GM12878 (cell line): ENCODE data around the gene EPOP. TPM values are rescaled to one million over a fixed set of nuclear protein-coding genes. Genes with fewer than 3 reads are reported as not detected.

ENCODE experiments used
- ATAC-seq: fragments of 200-7000 bp; cut with Tn5 transposase; 3 replicates; pipeline ENCODE4 v1.9.1; 2020; ENCODE audit warnings: mild to moderate bottlenecking, moderate library complexity
- BruUV-seq: library from RNA; stranded (reverse); fragments of 400-500 nt; replicated peaks from 2 replicates; lab custom pipeline; 2021; lab: Mats Ljungman, UMichigan
- CTCF ChIA-PET: fragments of 300-600 bp; sonication (Branson Sonifier 250); formaldehyde crosslinking; extraction: SDS; loops from one replicate; lab custom pipeline; 2021; ENCODE audit warnings: inconsistent platforms; lab: Yijun Ruan, JAX
- POLR2A ChIA-PET: fragments of 350-600 bp; formaldehyde crosslinking; extraction: SDS; loops from one replicate; lab custom pipeline; 2021; ENCODE audit warnings: inconsistent platforms; lab: Charles Lee
- RAD21 ChIA-PET: fragments of 300-600 bp; sonication (Branson Sonifier 250); formaldehyde crosslinking; loops from one replicate; lab custom pipeline; 2023; ENCODE audit warnings: antibody characterized with exemption; ENCODE audit not compliant: unreplicated experiment; lab: Charles Lee
- SMC1A ChIA-PET: fragments of 300-600 bp; sonication (Branson Sonifier 250); formaldehyde crosslinking; loops from one replicate; lab custom pipeline; 2023; ENCODE audit not compliant: unreplicated experiment, uncharacterized antibody; lab: Charles Lee
- DNase-seq: peaks from one replicate; pipeline ENCODE4 v3.0.0-alpha.2; 2011; ENCODE audit warnings: low read depth, low spot score
- FAIRE-seq: peaks from 3 replicates; lab custom pipeline; 2011; peaks lifted over from hg19 to GRCh38; lab: Jason Lieb, UNC
- H2AFZ ChIP-seq: 2 replicates; pipeline ENCODE4 v1.6.0; 2011; ENCODE audit warnings: low read depth, low read length, control low read depth; ENCODE audit not compliant: control insufficient read depth
- H3K27ac ChIP-seq: 2 replicates; pipeline ENCODE4 v1.5.1; 2011; ENCODE audit warnings: control low read depth; ENCODE audit not compliant: control insufficient read depth, insufficient read depth
- H3K27me3 ChIP-seq, 2 experiments: replicated peaks in 1 of 2; 2 replicates each; pipeline versions ENCODE4 v1.6.0 to v1.6.1; 2011; ENCODE audit warnings: low read length in 1 of 2; ENCODE audit not compliant: control insufficient read depth in 2 of 2, insufficient read depth in 2 of 2
- H3K36me3 ChIP-seq, 2 experiments: 2 replicates each; pipeline ENCODE4 v1.5.1; 2011; ENCODE audit warnings: low read length in 1 of 2; ENCODE audit not compliant: control insufficient read depth in 2 of 2, insufficient read depth in 2 of 2
- H3K4me1 ChIP-seq: 2 replicates; pipeline ENCODE4 v1.6.1; 2011; ENCODE audit warnings: mild to moderate bottlenecking, low read length, moderate library complexity, mixed read lengths; ENCODE audit not compliant: control insufficient read depth, insufficient read depth
- H3K4me2 ChIP-seq: 2 replicates; pipeline ENCODE4 v1.6.0; 2011; ENCODE audit warnings: control low read depth; ENCODE audit not compliant: control insufficient read depth, insufficient read depth
- H3K4me3 ChIP-seq: fragments of 200-600 bp; sonication (generic); 2 replicates; pipeline ENCODE4 v1.5.1; 2016
- H3K79me2 ChIP-seq: 2 replicates; pipeline ENCODE4 v1.6.0; 2011; ENCODE audit warnings: low read length; ENCODE audit not compliant: control insufficient read depth, insufficient read depth
- H3K9ac ChIP-seq: 2 replicates; pipeline ENCODE4 v1.8.0; 2011; ENCODE audit warnings: low read length, control low read depth, mixed read lengths; ENCODE audit not compliant: control insufficient read depth, insufficient read depth
- H3K9me3 ChIP-seq: replicated peaks from 3 replicates; pipeline ENCODE4 v1.5.1; 2011; ENCODE audit warnings: mild to moderate bottlenecking, low read length; ENCODE audit not compliant: control insufficient read depth, insufficient read depth
- H4K20me1 ChIP-seq: 2 replicates; pipeline ENCODE4 v1.6.0; 2011; ENCODE audit not compliant: control insufficient read depth, insufficient read depth
- CBFB ChIP-seq: IDR thresholded peaks from 2 replicates; pipeline ENCODE4 v1.6.1; 2016; ENCODE audit warnings: antibody characterized with exemption, low read depth
- EED ChIP-seq: sonication (generic); IDR thresholded peaks from 2 replicates; pipeline ENCODE4 v1.6.1; 2016; ENCODE audit warnings: antibody characterized with exemption, low read depth
- IRF3 ChIP-seq: fragments of 450-650 bp; IDR thresholded peaks from 2 replicates; pipeline ENCODE4 v1.6.1; 2014; ENCODE audit warnings: mild to moderate bottlenecking
- KLF5 ChIP-seq: fragments of 450-650 bp; IDR thresholded peaks from 2 replicates; pipeline ENCODE4 v1.6.1; 2014; ENCODE audit warnings: mild to moderate bottlenecking; ENCODE audit not compliant: partially characterized antibody
- POLR2A ChIP-seq: IDR thresholded peaks from 2 replicates; pipeline ENCODE4 v1.6.1; 2011; ENCODE audit warnings: low read depth, mild to moderate bottlenecking, low read length
- WGBS: methylation state at CpG from one replicate; pipeline ENCODE4 v1.1.6; 2016; ENCODE audit warnings: low lambda C conversion rate; ENCODE audit not compliant: insufficient replicate concordance, insufficient coverage; ENCODE audit errors: missing lambda C conversion rate; 5-methylcytosine and 5-hydroxymethylcytosine counted together
- in situ Hi-C: fragments of 300-500 bp; cut with MboI; formaldehyde crosslinking; loops from 9 replicates; pipeline ENCODE4 v1.14.3; 2018; ENCODE audit warnings: mixed read lengths
- intact Hi-C: fragments of 100-400 bp; cut with micrococcal nuclease; formaldehyde crosslinking; loops from one replicate; pipeline ENCODE4 v1.14.2; 2022; ENCODE audit not compliant: unreplicated experiment
- polyA plus RNA-seq, 11 experiments: library from polyadenylated mRNA; depleted of rRNA in 4 of 11; unstranded in 6 of 11; stranded (reverse) in 5 of 11; fragments of >200 nt; fragmentation: Nextera tagmentation in 4 of 11; fragmentation: Illumina TruSeq in 1 of 11; extraction: Ambion mirVana in 4 of 11; extraction: Trizol in 1 of 11; gene quantifications; 1 replicate in 1 of 11; 2 replicates in 10 of 11; pipeline versions ENCODE4 v1.2.1 to v1.2.3, GENCODE V29; 2011 to 2016; ENCODE audit warnings: inconsistent platforms in 2 of 11, missing spikeins in 2 of 11, low read depth in 1 of 11
- total RNA-seq, 4 experiments: library from RNA; depleted of rRNA in 3 of 4; stranded (reverse); fragments of >200 nt in 3 of 4; fragmentation: Illumina TruSeq in 1 of 4; extraction: Trizol in 1 of 4; gene quantifications; 2 replicates each; pipeline versions ENCODE4 v1.2.1 to v1.2.3, GENCODE V29; 2013 to 2021

EPOP gene
- total and polyA plus RNA-seq, 10 of the 15 experiments (the other 5 are each of a cell fraction or from before 2014, with no cell fraction given) = 0.53 to 9.0 (median 3.7) TPM

- in situ Hi-C loops = no loop called here
Measured at GRCh38 chr17:38656959-38657823, 17.6 kb downstream of the EPOP start.

More at GRCh38 chr17:38656959-38657823, 17.6 kb downstream of the EPOP start:
- H3K9me3 ChIP-seq = no peaks in the 10 kb centered on the region
- H3K4me1 ChIP-seq = peaks cover 55% of the 10 kb centered on the region
- no peaks in the 10 kb centered on the region for H4K20me1 ChIP-seq
- no peak for DNase-seq
- no peak for FAIRE-seq
- intact Hi-C loops = no loop called here
- 0 out of 2 replicates have a peak overlapping the region, but pooled peaks have one; percentile 23 for H3K4me2 ChIP-seq
- 54% methylated on average over 26 of the region's 27 CpGs for WGBS
- no peaks in the 10 kb centered on the region for H3K36me3 ChIP-seq
- H3K27ac ChIP-seq = no peak overlapping the region
- TF ChIP-seq CBFB = 0 out of 2 replicates have a peak, but pooled peaks have one; percentile 6
- TF ChIP-seq POLR2A = peak; percentile 43; the same call in 1 of the 2 replicates
- no peak for TF ChIP-seq IRF3
- no peak for TF ChIP-seq KLF5
- TF ChIP-seq EED = no peak
- no peaks in the 10 kb centered on the region for H3K79me2 ChIP-seq
- H2AFZ ChIP-seq = peak overlapping the region; percentile 54; the same call in 1 of the 2 replicates
- ATAC-seq = no peak
- BruUV-seq = no TSS peak
- H3K27me3 ChIP-seq = no peaks in the 10 kb centered on the region
- POLR2A ChIA-PET = interaction anchor here (0.5 to 0.9 kb wide), 2 partner anchors 33 to 212 kb away, joined by 3 to 4 read pairs; no protein-coding TSS in a partner anchor
- H3K9ac ChIP-seq = no peak overlapping the region
- RAD21 ChIA-PET = interaction anchor here (2.3 to 13.5 kb wide), 3 partner anchors 52 to 98 kb away, joined by 10 to 294 read pairs (median 61); partner anchors contain the start of gene SRCIN1
- no peak overlapping the region for H3K4me3 ChIP-seq
- SMC1A ChIA-PET = interaction anchor here (0.6 to 2.1 kb wide), 3 partner anchors 78 to 99 kb away, joined by 3 to 7 read pairs (median 4); no protein-coding TSS in a partner anchor
- CTCF ChIA-PET = interaction anchor here (0.6 to 14.9 kb wide), 7 partner anchors 9 to 168 kb away, joined by 3 to 492 read pairs (median 3); partner anchors contain the start of gene EPOP
